Endothelial cell of umbilical vein (primary cell): ENCODE measurements around the gene ST6GALNAC6. TPM values are rescaled to one million over a fixed set of nuclear protein-coding genes. Genes with fewer than 3 reads are reported as not detected.

ENCODE experiments used
- BruUV-seq: library from RNA; stranded (reverse); fragments of 400-500 nt; replicated peaks from 2 replicates; lab custom pipeline; 2021; lab: Mats Ljungman, UMichigan
- CTCF ChIA-PET: fragments of 300-600, 350-600 bp; sonication (Branson Sonifier 250); formaldehyde crosslinking; loops from one replicate; lab custom pipeline; 2021; ENCODE audit warnings: antibody characterized with exemption, inconsistent platforms; lab: Charles Lee
- POLR2A ChIA-PET: fragments of 300-600, 350-600 bp; sonication (Branson Sonifier 250); formaldehyde crosslinking; loops from one replicate; lab custom pipeline; 2021; ENCODE audit warnings: antibody characterized with exemption, inconsistent platforms; lab: Charles Lee
- DNase-seq: peaks from one replicate; pipeline ENCODE4 v3.0.0-alpha.2; 2011; ENCODE audit warnings: low read depth, low spot score
- FAIRE-seq: peaks from 2 replicates; lab custom pipeline; 2011; peaks lifted over from hg19 to GRCh38; lab: Jason Lieb, UNC
- H2AFZ ChIP-seq: 2 replicates; pipeline ENCODE4 v1.6.0; 2012; ENCODE audit warnings: low read depth, low read length, control low read depth, inconsistent platforms
- H3K27ac ChIP-seq: 2 replicates; pipeline ENCODE4 v1.5.1; 2011; ENCODE audit warnings: low read depth, mild to moderate bottlenecking, control low read depth, low read length, moderate library complexity; ENCODE audit not compliant: insufficient read depth
- H3K27me3 ChIP-seq, 2 experiments: 2 replicates each; pipeline versions ENCODE4 v1.6.0 to v1.6.1; 2011; ENCODE audit warnings: low read length in 2 of 2, mixed read lengths in 1 of 2; ENCODE audit not compliant: control insufficient read depth in 2 of 2, insufficient read depth in 2 of 2
- H3K36me3 ChIP-seq, 2 experiments: 2 replicates in 1 of 2; 3 replicates in 1 of 2; pipeline ENCODE4 v1.5.1; 2011; ENCODE audit warnings: low read length in 2 of 2, mild to moderate bottlenecking in 1 of 2, moderate library complexity in 1 of 2; ENCODE audit not compliant: control insufficient read depth in 2 of 2, insufficient read depth in 2 of 2; ENCODE audit errors: extremely low read depth in 1 of 2
- H3K4me1 ChIP-seq: 3 replicates; pipeline ENCODE4 v1.5.1; 2011; ENCODE audit warnings: mild to moderate bottlenecking, low read length; ENCODE audit not compliant: control insufficient read depth, insufficient read depth; ENCODE audit errors: extremely low read depth
- H3K4me2 ChIP-seq: 2 replicates; pipeline ENCODE4 v1.6.1; 2011; ENCODE audit warnings: low read length, control low read depth, mixed read lengths; ENCODE audit not compliant: insufficient read depth
- H3K4me3 ChIP-seq, 3 experiments: fragments of 200-600 bp in 1 of 3; sonication (generic), shearing (Covaris generic) in 1 of 3; replicated peaks in 1 of 3; 2 replicates each; pipeline ENCODE4 v1.5.1; 2011 to 2016; ENCODE audit warnings: control low read depth in 3 of 3, low read length in 3 of 3, mild to moderate bottlenecking in 2 of 3, inconsistent platforms in 1 of 3, low read depth in 1 of 3, moderate library complexity in 1 of 3; ENCODE audit not compliant: insufficient read depth in 1 of 3
- H3K79me2 ChIP-seq: 2 replicates; pipeline ENCODE4 v1.6.0; 2012; ENCODE audit warnings: low read length, inconsistent platforms; ENCODE audit not compliant: control insufficient read depth, insufficient read depth
- H3K9ac ChIP-seq: replicated peaks from 2 replicates; pipeline ENCODE3; 2011; ENCODE audit warnings: low read length, control low read depth; ENCODE audit not compliant: insufficient read depth; ENCODE audit errors: extremely low read depth
- H3K9me1 ChIP-seq: replicated peaks from 3 replicates; pipeline ENCODE4 v1.6.0; 2011; ENCODE audit warnings: mild to moderate bottlenecking, low read length; ENCODE audit not compliant: control insufficient read depth, insufficient read depth; ENCODE audit errors: extremely low read depth
- H3K9me3 ChIP-seq: replicated peaks from 2 replicates; pipeline ENCODE4 v1.5.1; 2012; ENCODE audit warnings: low read length, inconsistent platforms; ENCODE audit not compliant: control insufficient read depth, insufficient read depth
- H4K20me1 ChIP-seq: replicated peaks from 2 replicates; pipeline ENCODE3; 2011; ENCODE audit warnings: mild to moderate bottlenecking, low read length; ENCODE audit not compliant: control insufficient read depth, insufficient read depth; ENCODE audit errors: extremely low read depth
- EZH2 ChIP-seq: IDR thresholded peaks from 2 replicates; pipeline ENCODE4 v1.6.1; 2012; ENCODE audit warnings: borderline replicate concordance, low read depth, mild to moderate bottlenecking, moderate library complexity, low read length, inconsistent platforms; ENCODE audit not compliant: severe bottlenecking
- FOS ChIP-seq: IDR thresholded peaks from 2 replicates; pipeline ENCODE4 v1.6.1; 2011; ENCODE audit warnings: mild to moderate bottlenecking, low read length, moderate library complexity, borderline replicate concordance; ENCODE audit not compliant: insufficient read depth
- GATA2 ChIP-seq: IDR thresholded peaks from 2 replicates; pipeline ENCODE4 v1.7.0; 2011; ENCODE audit warnings: low read depth, mild to moderate bottlenecking, moderate library complexity, mixed read lengths, low read length; ENCODE audit not compliant: insufficient read length, insufficient read depth
- JUN ChIP-seq: IDR thresholded peaks from 2 replicates; pipeline ENCODE4 v1.6.1; 2011; ENCODE audit warnings: borderline replicate concordance, low read depth; ENCODE audit not compliant: insufficient read length, insufficient read depth
- POLR2A ChIP-seq: IDR thresholded peaks from 2 replicates; pipeline ENCODE4 v1.6.1; 2012; ENCODE audit warnings: low read depth, mild to moderate bottlenecking, control low read depth, low read length
- POLR2AphosphoS5 ChIP-seq: IDR thresholded peaks from 2 replicates; pipeline ENCODE4 v1.6.1; 2012; ENCODE audit warnings: low read depth, mild to moderate bottlenecking, control low read depth, low read length, moderate library complexity; ENCODE audit not compliant: insufficient read depth
- dilution Hi-C: fragments of 300-500 bp; cut with MboI; formaldehyde crosslinking; loops from one replicate; pipeline ENCODE4 v1.15.0; 2019; ENCODE audit warnings: low sequenced_read_pairs; ENCODE audit not compliant: extremely low pct_ligation_motif_present
- intact Hi-C: fragments of 100-400 bp; cut with micrococcal nuclease; formaldehyde crosslinking; loops from one replicate; pipeline ENCODE4 v1.10.0; 2022
- polyA plus RNA-seq, 4 experiments: library from polyadenylated mRNA; depleted of rRNA in 3 of 4; stranded (reverse) in 3 of 4; unstranded in 1 of 4; fragments of >200 nt; gene quantifications; 2 replicates each; pipeline versions ENCODE4 v1.2.1 to v1.2.3, GENCODE V29; 2011 to 2012; ENCODE audit warnings: missing spikeins in 1 of 4
- total RNA-seq: library from RNA; stranded (reverse); gene quantifications from 2 replicates; pipeline ENCODE4 v1.2.3, GENCODE V29; 2021

The ST6GALNAC6 gene
- total and polyA plus RNA-seq, 2 donors (not counting 3 experiments of a cell fraction or from before 2014, with no cell fraction given), result 43.0 to 78.9 TPM

- ChIA-PET CTCF (interaction anchor here (0.6 to 2.3 kb wide), 6 partner anchors 12 to 182 kb away, joined by 3 to 10 read pairs (median 4); partner anchors contain the start of genes ST6GALNAC6 and TOR2A), POLR2A (interaction anchor here (0.5 to 1.0 kb wide), 7 partner anchors 10 to 467 kb away, joined by 3 to 4 read pairs (median 3); partner anchors contain the start of genes PIP5KL1 and TOR2A)
- no TSS peak for BruUV-seq
- dilution Hi-C loops, result no loop called here
- Histone ChIP-seq H3K36me3 (peaks cover 0 to 13% of the 10 kb centered on the region in 2 experiments), H2AFZ (peak within 1 kb of the TSS; percentile 81), H3K4me3 (peak within 1 kb of the TSS; percentile 59 to 77 (median 71)), H3K27me3 (no peaks in the 10 kb centered on the region), H3K9me1 (no peaks in the 10 kb centered on the region), H3K4me2 (peak within 1 kb of the TSS; percentile 68), H4K20me1 (no peaks in the 10 kb centered on the region), H3K27ac (peak within 1 kb of the TSS; percentile 55), H3K9ac (peak within 1 kb of the TSS; percentile 81), H3K79me2 (peaks cover 12% of the 10 kb centered on the region), H3K9me3 (no peaks in the 10 kb centered on the region), H3K4me1 (peaks cover 39% of the 10 kb centered on the region)
- FAIRE-seq (peak; percentile 90), DNase-seq (peak; percentile 89)
- TF ChIP-seq FOS (no peak), POLR2A (peak; percentile 82), EZH2 (no peak), POLR2AphosphoS5 (no peak), GATA2 (no peak), JUN (no peak)
- intact Hi-C loops, result loop anchor here (1.0 to 10.0 kb wide), 4 partner anchors 11 to 415 kb away; partner anchors contain the start of gene ST6GALNAC6
These were observed 17.5 kb upstream of the ST6GALNAC6 start, which contains the start of gene ST6GALNAC4 for GRCh38 chr9:127916720-127917581. Gene ST6GALNAC4, minus strand, starts transcription at chr9:127917041. Its CDS starts 622 bp downstream, at chr9:127916419.
